HG03575 (cell line): ENCODE data around the gene GNAT2.

Experiments used
- ATAC-seq: cut with Tn5 transposase; IDR thresholded peaks from one replicate; pipeline ENCODE4 v1.9.1; 2021; ENCODE audit not compliant: unreplicated experiment, insufficient number of reproducible peaks, low FRiP score; ENCODE audit errors: extremely low read depth

Gene GNAT2

DNA sequence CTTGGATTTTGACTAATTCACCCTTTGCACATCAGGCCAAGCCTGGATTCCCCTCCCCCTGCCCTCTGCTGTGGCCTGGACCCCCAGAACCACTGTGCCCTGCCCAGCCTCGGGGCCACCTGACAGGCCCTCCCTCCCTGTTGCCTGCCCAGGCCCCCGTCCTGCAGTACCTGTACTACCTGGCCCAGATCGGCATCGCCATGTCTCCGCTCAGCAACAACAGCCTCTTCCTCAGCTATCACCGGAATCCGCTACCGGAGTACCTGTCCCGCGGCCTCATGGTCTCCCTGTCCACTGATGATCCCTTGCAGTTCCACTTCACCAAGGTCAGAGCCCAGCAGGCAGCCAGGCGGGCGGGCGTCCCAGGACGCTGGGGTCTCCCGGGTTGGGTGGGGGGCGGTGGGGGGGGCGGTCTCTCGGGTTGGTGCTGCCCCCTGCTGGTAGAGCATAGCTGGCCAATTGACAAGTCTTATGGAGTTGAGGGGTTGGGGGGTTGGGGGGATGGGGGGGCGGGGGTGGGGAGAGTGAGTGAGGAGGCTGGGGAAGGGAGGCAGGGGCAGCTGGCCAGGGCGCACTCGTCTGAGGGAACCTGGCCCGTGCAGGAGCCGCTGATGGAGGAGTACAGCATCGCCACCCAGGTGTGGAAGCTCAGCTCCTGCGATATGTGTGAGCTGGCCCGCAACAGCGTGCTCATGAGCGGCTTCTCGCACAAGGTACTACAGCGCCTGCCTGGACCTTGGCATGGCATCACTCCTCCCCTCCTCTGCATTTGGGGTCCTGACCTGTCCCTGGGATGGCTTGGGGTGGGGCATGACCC is 10.9 kb upstream of the GNAT2 start:
- no peak for ATAC-seq

GRCh38 chr1:109629372-109630030 is 10.1 kb upstream of the GNAT2 start:
- ATAC-seq: no peak

DNA sequence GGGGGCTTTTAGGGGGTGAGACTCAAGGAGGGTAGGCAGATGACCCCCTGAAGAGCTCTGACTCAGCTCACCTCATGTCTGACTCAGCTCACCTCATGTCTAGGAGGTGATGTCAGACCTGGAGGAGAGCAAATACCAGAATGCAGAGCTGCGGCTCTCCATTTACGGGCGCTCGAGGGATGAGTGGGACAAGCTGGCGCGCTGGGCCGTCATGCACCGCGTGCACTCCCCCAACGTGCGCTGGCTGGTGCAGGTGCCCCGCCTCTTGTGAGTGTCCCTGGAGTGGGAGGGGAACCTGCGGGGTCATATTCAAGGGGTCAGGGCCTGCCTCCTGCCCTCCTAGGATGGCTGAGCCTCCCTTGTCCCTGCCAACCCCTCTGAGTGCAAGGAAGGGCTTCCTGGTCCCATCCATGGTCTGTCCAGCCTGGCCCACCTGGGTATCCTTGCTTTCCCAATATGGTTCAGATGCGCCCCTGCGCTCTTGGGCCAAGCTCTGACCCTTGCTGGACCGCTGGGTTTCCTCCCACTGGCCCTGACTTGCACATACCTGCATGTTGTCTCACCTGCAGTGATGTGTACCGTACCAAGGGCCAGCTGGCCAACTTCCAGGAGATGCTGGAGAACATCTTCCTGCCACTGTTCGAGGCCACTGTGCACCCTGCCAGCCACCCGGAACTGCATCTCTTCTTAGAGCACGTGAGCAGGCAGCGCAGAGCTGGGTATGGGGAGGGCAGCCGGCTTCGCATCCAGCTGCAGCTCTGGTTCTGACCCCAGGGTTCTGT is 9.3 kb upstream of the GNAT2 start:
- ATAC-seq: no peak

DNA sequence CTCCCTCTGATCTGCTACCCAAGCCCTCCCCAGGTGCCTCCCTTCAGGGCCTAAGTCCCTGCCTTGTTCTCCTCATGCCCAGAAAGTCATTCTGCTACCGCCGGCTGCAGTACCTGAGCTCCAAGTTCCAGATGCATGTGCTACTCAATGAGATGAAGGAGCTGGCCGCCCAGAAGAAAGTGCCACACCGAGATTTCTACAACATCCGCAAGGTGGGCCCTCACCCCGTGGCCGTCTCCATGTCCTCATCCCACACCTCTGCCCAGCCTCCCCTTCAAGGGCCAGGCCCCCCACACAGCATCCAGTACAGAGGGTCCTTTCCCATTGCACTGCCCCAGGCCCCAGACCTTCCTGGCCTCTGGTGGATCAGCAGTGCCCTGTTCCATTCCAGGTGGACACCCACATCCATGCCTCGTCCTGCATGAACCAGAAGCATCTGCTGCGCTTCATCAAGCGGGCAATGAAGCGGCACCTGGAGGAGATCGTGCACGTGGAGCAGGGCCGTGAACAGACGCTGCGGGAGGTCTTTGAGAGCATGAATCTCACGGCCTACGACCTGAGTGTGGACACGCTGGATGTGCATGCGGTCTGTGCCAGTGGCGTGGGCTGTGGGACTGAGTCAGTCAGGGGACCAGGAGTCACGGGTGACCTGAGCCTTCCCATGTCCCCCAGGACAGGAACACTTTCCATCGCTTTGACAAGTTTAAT is 8.4 kb upstream of the GNAT2 start:
- ATAC-seq: no peak

GRCh38 chr1:109626682-109627408 is 7.4 kb upstream of the GNAT2 start:
- no peak for ATAC-seq

GRCh38 chr1:109625601-109626560 is 6.5 kb upstream of the GNAT2 start:
- ATAC-seq: no peak

GRCh38 chr1:109625176-109625575 is 5.8 kb upstream of the GNAT2 start:
- ATAC-seq: no peak

GRCh38 chr1:109624201-109625010 is 5.0 kb upstream of the GNAT2 start:
- ATAC-seq: no peak

DNA sequence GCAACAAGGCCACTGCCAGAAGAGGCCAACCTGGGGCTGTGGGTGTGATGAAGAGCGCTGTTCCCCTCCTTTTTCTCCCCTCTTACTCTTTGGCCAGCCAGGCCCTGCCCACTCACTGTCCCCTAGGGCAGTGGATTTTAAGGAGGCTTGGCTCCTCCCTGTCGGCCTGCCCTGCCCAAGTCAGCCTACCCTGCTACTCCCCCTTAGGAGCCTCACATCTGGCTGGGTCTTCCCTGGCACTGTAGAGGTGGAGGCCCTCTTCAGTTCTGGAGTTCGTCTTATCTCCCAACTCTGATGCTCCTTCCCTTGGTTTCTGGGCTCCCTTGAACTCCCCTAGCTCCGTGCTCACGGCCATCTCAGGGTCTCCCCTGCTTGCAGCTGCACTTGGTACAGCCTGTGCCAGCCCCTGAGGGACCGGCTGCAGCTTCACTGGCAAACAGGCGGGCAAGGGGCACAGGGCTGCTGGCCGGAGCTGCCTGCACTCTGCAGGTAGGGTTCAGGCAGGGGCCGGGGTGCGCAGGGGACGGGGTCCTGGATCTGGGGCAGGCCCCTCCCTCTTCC is 4.3 kb upstream of the GNAT2 start:
- ATAC-seq: no peak

DNA sequence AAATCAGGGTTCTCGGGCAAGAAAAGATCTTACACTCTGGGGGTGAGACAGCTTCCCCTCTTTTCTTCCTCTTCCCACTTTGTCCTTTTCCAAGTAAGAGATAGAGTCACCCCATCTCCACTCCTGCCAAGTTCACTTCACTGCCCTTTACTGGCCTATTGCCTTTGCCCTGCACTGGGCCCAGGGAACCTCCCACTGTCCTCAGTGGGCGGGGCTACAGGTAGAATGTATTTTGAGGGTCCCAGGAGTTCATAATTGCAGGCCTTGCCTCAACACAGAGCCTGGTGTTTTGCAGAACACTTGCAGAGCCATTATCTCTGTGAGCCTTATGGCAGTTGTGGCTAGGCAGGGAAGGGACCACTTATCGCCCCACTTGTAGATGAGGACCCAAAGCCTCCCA is 3.5 kb upstream of the GNAT2 start:
- ATAC-seq: no peak

DNA sequence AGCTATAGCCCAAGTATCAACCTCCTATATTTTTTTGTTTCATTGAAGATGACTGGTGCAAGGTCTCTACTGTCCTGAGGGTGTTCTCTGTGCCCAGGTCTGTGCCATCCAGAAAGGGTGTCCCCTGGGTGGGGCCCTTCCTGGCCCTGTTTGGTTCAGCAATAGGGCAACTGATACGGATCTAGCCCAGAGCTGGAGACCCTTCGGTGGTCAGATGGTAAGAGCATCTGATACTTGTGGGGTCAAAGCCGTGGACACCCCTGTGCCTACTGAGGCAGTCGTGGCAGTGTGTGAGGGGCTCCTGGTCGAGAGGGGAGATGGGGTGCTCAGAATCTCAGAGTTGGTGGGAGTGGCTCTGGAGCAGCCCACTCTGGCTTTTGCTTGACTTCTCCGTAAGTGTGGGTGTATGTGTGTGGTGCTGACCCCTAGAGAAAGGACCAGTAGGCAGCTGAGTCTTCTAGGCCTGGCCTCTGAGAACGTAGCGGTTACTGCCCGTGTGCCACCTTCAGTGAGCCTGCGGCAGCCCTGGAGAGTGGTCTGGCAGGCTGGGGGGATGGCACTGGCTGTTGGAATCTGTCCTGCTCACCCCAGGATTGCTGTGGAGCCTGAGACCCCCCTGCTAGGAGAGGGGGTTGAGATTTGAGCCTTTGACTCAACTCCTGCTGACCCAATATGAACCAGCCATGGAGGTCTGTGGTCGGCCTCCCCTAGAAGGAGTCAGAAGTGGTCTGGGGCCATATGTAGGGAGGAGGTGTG is 2.9 kb upstream of the GNAT2 start:
- ATAC-seq: no peak

GRCh38 chr1:109621379-109622136 is 2.1 kb upstream of the GNAT2 start:
- no peak for ATAC-seq

- ATAC-seq: peak; percentile 59
Observed at GRCh38 chr1:109620841-109621286, 1.4 kb upstream of the GNAT2 start.

DNA sequence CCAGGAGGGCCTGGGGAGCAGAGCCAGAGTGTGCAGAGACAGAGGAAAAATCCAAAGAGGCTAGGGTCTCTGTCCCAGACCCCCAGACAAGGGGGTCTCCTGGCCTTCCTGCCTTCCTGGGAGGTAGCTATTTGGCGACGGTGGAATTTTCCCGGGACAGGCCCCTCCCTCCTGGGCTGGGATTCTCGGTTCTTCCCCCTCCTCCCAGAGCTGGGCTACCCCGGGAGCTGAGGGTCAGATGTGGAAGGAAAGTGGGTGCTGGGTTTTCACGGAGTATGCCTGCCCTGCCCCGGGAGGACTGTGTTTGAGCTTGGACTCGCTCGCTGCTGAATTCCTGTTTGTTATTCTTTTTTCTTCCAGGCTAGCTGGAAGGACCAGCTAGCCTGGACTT is 980 bp upstream of the GNAT2 start:
- ATAC-seq: no peak
